Neural crest cell (in vitro differentiated cells): Measurements from ENCODE around the gene FKBP9. TPM values are rescaled to one million over a fixed set of nuclear protein-coding genes. Genes with fewer than 3 reads are reported as not detected.
"Not testable (repeated sequence)": the region's sequence is repeated elsewhere in the genome, so short reads cannot be mapped to it uniquely, and the experiment has no call there.

ENCODE experiments used
- DNase-seq: peaks from one replicate; pipeline ENCODE4 v3.0.0; 2021; ENCODE audit warnings: low read depth, mixed read lengths, low spot score
- H3K27ac Mint-ChIP-seq: one replicate; pipeline ENCODE4 v1.8.0; 2021; ENCODE audit warnings: mild to moderate bottlenecking, mixed read lengths; ENCODE audit not compliant: unreplicated experiment
- H3K27me3 Mint-ChIP-seq: 2 replicates; pipeline ENCODE4 v1.8.0; 2021; ENCODE audit warnings: low read depth, mild to moderate bottlenecking, mixed read lengths
- H3K36me3 Mint-ChIP-seq: 2 replicates; pipeline ENCODE4 v1.8.0; 2021; ENCODE audit warnings: low read depth, mild to moderate bottlenecking, mixed read lengths
- H3K4me1 Mint-ChIP-seq: 2 replicates; pipeline ENCODE4 v1.8.0; 2021; ENCODE audit warnings: mixed read lengths
- H3K4me3 Mint-ChIP-seq: one replicate; pipeline ENCODE4 v1.8.0; 2021; ENCODE audit warnings: mild to moderate bottlenecking, mixed read lengths
- H3K9me3 Mint-ChIP-seq: 2 replicates; pipeline ENCODE4 v1.8.0; 2021; ENCODE audit warnings: mixed read lengths
- total RNA-seq: library from RNA; stranded (reverse); gene quantifications from 2 replicates; pipeline ENCODE4 v1.2.1, GENCODE V29; 2021
- TF ChIP-seq, protein P1 (sequence below): fragments of 200-600 bp; sonication (generic); conservative IDR thresholded peaks from 2 replicates; pipeline ENCODE4 v1.5.0; 2021; ENCODE audit warnings: antibody characterized with exemption, mild to moderate bottlenecking

Gene FKBP9
- total RNA-seq, 1 donor from 2014 or later = 85.6 TPM

DNA sequence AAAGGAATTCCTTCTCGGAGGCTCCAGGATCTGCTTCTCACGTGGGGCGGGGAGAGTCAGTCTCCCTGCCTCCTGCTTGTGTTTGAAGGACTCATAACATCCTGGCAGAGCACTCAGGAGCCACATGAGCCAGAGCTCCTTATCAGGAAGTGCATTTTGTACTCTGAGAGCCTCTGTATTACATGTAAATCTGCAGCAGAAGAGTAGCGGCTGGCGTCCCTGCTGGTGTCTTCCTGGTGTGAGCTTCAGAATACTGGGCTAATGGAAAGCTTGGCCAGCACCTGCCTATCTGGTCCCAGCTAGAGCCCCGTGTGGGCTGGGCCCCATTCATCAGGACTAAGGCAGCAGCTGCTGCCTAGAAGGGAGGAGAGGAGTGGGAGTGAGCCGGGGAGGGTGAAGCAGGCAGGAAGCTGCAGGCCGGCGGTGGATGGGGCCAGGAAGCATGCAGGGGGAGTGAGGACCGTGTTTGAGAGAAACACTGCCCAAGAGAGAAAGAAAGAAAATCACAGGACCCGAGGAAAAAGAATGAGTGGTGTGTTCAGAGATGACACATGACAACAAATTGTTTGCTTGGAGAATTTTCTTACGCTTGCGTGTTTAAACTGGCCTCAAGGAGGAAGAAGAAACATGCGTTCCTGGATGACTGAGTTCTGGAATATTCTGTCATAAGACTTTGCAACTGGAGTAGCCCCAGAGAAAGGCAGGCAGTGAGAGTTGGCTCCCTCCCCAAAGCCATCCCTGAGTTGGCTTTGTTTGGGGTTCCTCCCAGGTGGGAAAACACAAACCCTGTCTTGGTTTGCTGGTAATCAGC lies 41.3 kb downstream of the FKBP9 start:
- H3K36me3 Mint-ChIP-seq, H3K9me3 Mint-ChIP-seq, H3K27me3 Mint-ChIP-seq, DNase-seq, H3K4me3 Mint-ChIP-seq: not testable (repeated sequence)
- H3K4me1 Mint-ChIP-seq = peaks cover 22% of the 10 kb centered on the region
- H3K27ac Mint-ChIP-seq = peak overlapping the region; percentile 80

DNA sequence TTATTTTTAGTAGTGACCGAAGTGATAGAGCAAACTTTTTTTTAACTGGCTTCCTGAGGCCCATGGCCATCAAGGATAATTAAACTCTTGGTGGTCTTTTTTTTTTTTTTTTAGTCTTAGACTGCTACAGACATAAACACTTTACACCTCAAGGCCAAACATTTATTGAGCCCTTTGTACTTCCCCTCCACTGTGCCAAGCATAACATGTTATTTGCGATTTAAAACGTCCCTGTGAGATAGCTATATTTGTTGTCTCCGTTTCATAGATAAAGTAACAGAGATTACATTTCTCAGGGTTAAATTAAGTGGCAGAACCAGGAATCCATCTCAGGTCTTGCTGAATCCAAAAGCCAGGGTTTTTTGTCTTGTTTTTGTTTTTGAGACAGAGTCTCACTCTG lies 42.1 kb downstream of the FKBP9 start:
- not testable (repeated sequence) for H3K4me3 Mint-ChIP-seq, H3K27ac Mint-ChIP-seq, H3K27me3 Mint-ChIP-seq, DNase-seq, H3K9me3 Mint-ChIP-seq, H3K36me3 Mint-ChIP-seq
- peaks cover 26% of the 10 kb centered on the region for H3K4me1 Mint-ChIP-seq

DNA sequence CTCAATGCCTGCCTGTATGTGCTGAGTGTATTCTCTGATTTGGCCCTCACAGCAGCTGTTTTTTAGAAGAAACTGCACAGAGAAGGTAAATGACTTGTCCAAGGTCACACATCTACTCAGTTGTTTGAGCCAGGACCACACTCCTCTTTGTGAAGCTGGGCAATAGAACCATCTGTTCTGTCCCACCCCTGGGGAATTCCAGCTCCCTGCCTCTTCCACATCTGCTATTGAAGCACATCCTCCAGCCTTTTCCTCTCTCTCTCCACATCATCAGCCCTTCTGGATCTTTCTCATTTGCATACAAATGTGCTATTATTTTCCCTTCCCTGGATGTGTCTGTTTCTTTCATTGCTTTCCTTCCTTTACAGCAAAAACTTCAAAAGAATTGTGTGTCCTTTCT lies 45.9 kb downstream of the FKBP9 start:
- Mint-ChIP-seq H3K4me1 (peaks cover 21% of the 10 kb centered on the region), H3K36me3 (peaks cover 14% of the 10 kb centered on the region)
- not testable (repeated sequence) for DNase-seq, H3K4me3 Mint-ChIP-seq, H3K27ac Mint-ChIP-seq, H3K9me3 Mint-ChIP-seq, H3K27me3 Mint-ChIP-seq

DNA sequence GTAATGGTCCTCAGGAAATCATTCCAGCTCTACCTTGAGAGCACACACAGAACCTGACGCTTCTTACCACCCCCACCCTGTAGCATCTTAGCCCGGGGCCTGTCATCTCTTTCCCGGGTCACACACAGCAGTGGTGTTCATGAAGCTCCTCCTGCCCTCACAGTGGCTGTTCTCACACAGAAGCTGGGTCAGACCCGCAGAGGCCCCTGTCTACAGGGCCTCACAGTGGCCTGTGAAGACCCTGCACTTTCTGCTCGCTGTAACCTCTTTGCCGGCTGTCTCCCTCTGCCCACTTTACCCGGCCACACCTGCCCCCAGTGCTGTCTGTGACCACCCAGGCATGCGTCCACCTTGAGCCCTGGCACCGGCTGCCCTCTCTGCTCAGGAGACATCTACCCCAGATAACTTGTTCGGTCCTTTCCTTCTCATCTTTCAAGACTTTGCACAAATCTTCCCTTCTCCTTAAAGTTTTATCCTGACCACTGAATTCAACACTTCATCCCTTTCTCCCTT lies 46.9 kb downstream of the FKBP9 start:
- H3K27me3 Mint-ChIP-seq, H3K9me3 Mint-ChIP-seq, H3K4me3 Mint-ChIP-seq, DNase-seq: not testable (repeated sequence)
- Mint-ChIP-seq H3K27ac (peak overlapping the region; percentile 57), H3K4me1 (peaks cover 10% of the 10 kb centered on the region), H3K36me3 (peaks cover 14% of the 10 kb centered on the region)

DNA sequence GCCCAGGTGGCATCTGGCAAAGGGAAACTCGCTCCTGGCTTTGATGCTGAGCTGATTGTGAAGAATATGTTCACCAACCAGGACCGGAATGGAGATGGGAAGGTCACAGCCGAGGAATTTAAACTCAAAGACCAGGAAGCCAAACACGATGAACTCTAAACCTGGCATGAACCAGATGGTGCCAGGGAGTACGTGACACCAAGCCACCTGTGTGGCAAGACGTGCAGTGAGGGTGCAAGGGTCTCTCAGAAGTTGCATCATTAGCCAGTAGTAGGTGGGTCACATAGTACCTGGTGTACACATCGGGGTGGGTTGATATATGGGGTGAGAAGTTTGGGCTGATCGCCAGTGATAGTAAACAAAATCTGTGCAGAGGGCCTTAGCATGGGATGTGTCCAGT lies 48.0 kb downstream of the FKBP9 start:
- not testable (repeated sequence) for H3K4me3 Mint-ChIP-seq, H3K4me1 Mint-ChIP-seq, H3K27ac Mint-ChIP-seq, H3K27me3 Mint-ChIP-seq, H3K9me3 Mint-ChIP-seq, DNase-seq
- H3K36me3 Mint-ChIP-seq = peaks cover 14% of the 10 kb centered on the region

DNA sequence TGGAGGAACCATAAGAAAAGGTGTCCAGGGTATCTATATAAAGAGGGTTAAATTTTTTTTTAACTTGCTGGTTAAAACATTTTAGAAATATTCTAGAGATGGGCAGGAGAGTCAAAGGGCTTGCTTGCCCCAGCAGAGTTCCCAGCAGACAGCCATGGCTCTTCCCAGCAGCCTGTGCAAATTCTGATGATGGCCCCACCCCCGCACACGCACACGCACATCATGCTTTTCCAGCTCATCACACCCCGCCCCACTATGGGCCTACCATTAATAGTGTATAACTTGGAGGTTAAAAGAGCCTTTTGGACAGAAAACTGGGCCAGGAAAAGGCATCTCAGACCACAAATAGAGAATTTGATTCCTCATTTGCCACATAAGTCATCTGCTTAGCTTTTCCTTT lies 48.5 kb downstream of the FKBP9 start:
- not testable (repeated sequence) for H3K4me1 Mint-ChIP-seq, H3K9me3 Mint-ChIP-seq, H3K27ac Mint-ChIP-seq

DNA sequence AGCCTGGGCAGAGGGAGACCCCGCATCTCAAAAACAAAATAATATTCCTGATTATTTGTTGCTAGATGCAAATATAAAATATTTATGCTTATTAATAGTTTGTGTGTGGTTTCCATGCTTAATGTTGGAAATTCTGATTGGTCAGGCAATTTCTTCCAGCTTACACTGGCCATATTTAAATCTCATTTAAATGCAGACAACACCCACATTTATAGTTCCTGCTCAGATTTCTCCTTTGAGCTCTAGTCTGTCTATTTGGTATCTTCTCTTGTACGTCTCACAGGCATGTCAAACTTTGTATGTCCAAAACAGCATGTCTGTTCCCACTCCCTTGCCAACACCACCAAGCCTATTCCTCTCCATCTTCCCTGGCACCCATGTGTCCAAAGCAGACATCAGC lies 52.5 kb downstream of the FKBP9 start:
- peaks cover 19% of the 10 kb centered on the region for H3K36me3 Mint-ChIP-seq
- H3K4me3 Mint-ChIP-seq = no peak overlapping the region
- TF ChIP-seq, protein P1, sequence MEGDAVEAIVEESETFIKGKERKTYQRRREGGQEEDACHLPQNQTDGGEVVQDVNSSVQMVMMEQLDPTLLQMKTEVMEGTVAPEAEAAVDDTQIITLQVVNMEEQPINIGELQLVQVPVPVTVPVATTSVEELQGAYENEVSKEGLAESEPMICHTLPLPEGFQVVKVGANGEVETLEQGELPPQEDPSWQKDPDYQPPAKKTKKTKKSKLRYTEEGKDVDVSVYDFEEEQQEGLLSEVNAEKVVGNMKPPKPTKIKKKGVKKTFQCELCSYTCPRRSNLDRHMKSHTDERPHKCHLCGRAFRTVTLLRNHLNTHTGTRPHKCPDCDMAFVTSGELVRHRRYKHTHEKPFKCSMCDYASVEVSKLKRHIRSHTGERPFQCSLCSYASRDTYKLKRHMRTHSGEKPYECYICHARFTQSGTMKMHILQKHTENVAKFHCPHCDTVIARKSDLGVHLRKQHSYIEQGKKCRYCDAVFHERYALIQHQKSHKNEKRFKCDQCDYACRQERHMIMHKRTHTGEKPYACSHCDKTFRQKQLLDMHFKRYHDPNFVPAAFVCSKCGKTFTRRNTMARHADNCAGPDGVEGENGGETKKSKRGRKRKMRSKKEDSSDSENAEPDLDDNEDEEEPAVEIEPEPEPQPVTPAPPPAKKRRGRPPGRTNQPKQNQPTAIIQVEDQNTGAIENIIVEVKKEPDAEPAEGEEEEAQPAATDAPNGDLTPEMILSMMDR = no peak
- H3K4me1 Mint-ChIP-seq = no peaks in the 10 kb centered on the region
- DNase-seq = no peak
- H3K27ac Mint-ChIP-seq = no peak overlapping the region
- no peaks in the 10 kb centered on the region for H3K9me3 Mint-ChIP-seq
- no peaks in the 10 kb centered on the region for H3K27me3 Mint-ChIP-seq

More for the DNA sequence above, 48.5 kb downstream of the FKBP9 start:
- not testable (repeated sequence) for DNase-seq, H3K27me3 Mint-ChIP-seq, H3K4me3 Mint-ChIP-seq
- peaks cover 14% of the 10 kb centered on the region for H3K36me3 Mint-ChIP-seq

DNA sequence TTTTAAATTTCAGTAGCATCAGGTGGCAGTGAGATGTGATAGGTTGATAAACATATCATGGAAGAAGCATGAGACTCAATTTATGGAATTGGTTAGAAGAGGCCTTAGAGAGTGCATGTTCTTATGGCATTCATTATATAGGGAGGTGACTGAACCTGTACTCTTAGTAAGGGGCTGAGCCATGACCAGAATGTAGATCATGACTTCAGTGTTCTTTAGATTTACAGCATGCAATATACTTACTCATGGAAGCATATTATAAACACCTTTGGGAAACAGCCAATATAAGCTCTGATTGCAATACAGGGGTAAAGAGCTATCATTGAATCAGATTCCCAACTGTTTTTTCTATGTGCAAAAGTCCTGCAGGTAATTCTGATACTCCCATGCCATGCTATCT lies 55.1 kb downstream of the FKBP9 start:
- Mint-ChIP-seq H3K4me3 (no peak overlapping the region), H3K27ac (no peak overlapping the region), H3K4me1 (no peaks in the 10 kb centered on the region), H3K36me3 (peaks cover 18% of the 10 kb centered on the region), H3K27me3 (no peaks in the 10 kb centered on the region), H3K9me3 (no peaks in the 10 kb centered on the region)
- no peak for DNase-seq
- TF ChIP-seq, protein P1 = no peak
